ENCODE measurements around the gene HS3ST2.

GRCh38 chr16:22775220-22775922, 38.6 kb upstream of the HS3ST2 start:
- no peak for TF ChIP-seq ELF4 (IDR thresholded peaks at IDR 0.05)
- TF ChIP-seq BHLHE40 (IDR thresholded peaks at IDR 0.05; ENCODE audit: borderline replicate concordance) = no peak

Data from HEK293T (cell line).